HEK293T (cell line): ENCODE data around the gene CHRD.

Experiments used
- ELF4 ChIP-seq: fragments of 450-650 bp; IDR thresholded peaks from 2 replicates; pipeline ENCODE4 v1.6.1; 2017; ENCODE audit warnings: antibody characterized with exemption
- FOXM1 ChIP-seq: fragments of 450-650 bp; IDR thresholded peaks from 2 replicates; pipeline ENCODE4 v1.6.1; 2017; ENCODE audit warnings: mild to moderate bottlenecking, borderline replicate concordance
- L3MBTL2 ChIP-seq: fragments of 450-650 bp; conservative IDR thresholded peaks from 2 replicates; pipeline ENCODE4 v1.6.1; 2016; ENCODE audit warnings: mild to moderate bottlenecking
- SP1 ChIP-seq: fragments of 450-650 bp; IDR thresholded peaks from 2 replicates; pipeline ENCODE4 v1.6.1; 2017

GRCh38 chr3:184372911-184373310, 6.9 kb upstream of the CHRD start:
- TF ChIP-seq L3MBTL2 (no peak), ELF4 (no peak), FOXM1 (no peak), SP1 (no peak)
